Measurements from ENCODE around the gene TMOD1. TPM values are rescaled to one million over a fixed set of nuclear protein-coding genes. Genes with fewer than 3 reads are reported as not detected.

The TMOD1 gene
- total and polyA plus RNA-seq, 2 of the 8 experiments (the other 6 are each of a cell fraction or from before 2014, with no cell fraction given) = 0.17 to 0.88 TPM

GRCh38 chr9:97572892-97573365 lies 71.5 kb downstream of the TMOD1 start (continued):
- TF ChIP-seq CHD7 (IDR thresholded peaks at IDR 0.05; ENCODE audit: insufficient replicate concordance, low read length) (no peak), CTBP2 (IDR thresholded peaks at IDR 0.05; ENCODE audit: borderline replicate concordance, insufficient read depth, insufficient read length, low read length) (no peak), CTCF (IDR thresholded peaks at IDR 0.05; ENCODE audit: control extremely low read depth in 1 of 3, insufficient read depth in 1 of 3, low read depth in 1 of 3, low read length in 3 of 3) (no peak), SIN3A (conservative IDR thresholded peaks at IDR 0.05 in 1 of 2, IDR thresholded peaks at IDR 0.05 in 1 of 2; ENCODE audit: low read depth in 1 of 2, low read length in 2 of 2) (no peak), RXRA (IDR thresholded peaks at IDR 0.05; ENCODE audit: insufficient read depth, low read depth, low read length) (no peak), JUN (IDR thresholded peaks at IDR 0.05; ENCODE audit: low read depth, low read length) (no peak)

Measured in H1 (cell line).